Esophagus muscularis mucosa (tissue), 4 donors: Measurements from ENCODE around the gene EXOC3L1. TPM values are rescaled to one million over a fixed set of nuclear protein-coding genes. Genes with fewer than 3 reads are reported as not detected.

ENCODE experiments used
- DNase-seq: peaks from one replicate; pipeline ENCODE4 v3.0.0-alpha.2; 2017; ENCODE audit errors: extremely low spot score
- H3K27ac ChIP-seq, 4 donors: fragments of 200-600 bp; sonication (generic); replicated peaks in 1 of 4; 1 replicate in 3 of 4; 2 replicates in 1 of 4; pipeline ENCODE4 v1.5.1; 2016 to 2019; ENCODE audit warnings: mild to moderate bottlenecking in 1 of 4
- H3K27me3 ChIP-seq, 4 donors: fragments of 200-600 bp; sonication (generic); one replicate each; pipeline versions ENCODE4 v1.5.1 to v1.6.0; 2016 to 2019
- H3K36me3 ChIP-seq, 4 donors: fragments of 200-600 bp; sonication (generic); one replicate each; pipeline ENCODE4 v1.5.1; 2016 to 2019
- H3K4me1 ChIP-seq, 4 donors: fragments of 200-600 bp; sonication (generic); one replicate each; pipeline ENCODE4 v1.5.1; 2016 to 2019
- H3K4me3 ChIP-seq, 4 donors: fragments of 200-600 bp; sonication (generic); 1 replicate in 2 of 4; 2 replicates in 2 of 4; pipeline ENCODE4 v1.5.1; 2016 to 2019; ENCODE audit warnings: mild to moderate bottlenecking in 4 of 4, moderate library complexity in 1 of 4
- H3K9me3 ChIP-seq, 4 donors: fragments of 200-600 bp; sonication (generic); 1 replicate in 3 of 4; 2 replicates in 1 of 4; pipeline ENCODE4 v1.5.1; 2016 to 2019
- EP300 ChIP-seq: sonication (generic); formaldehyde crosslinking; IDR thresholded peaks from one replicate; pipeline ENCODE4 v1.6.1; 2017; ENCODE audit warnings: antibody characterized with exemption
- POLR2A ChIP-seq: fragments of 450-650 bp; IDR thresholded peaks from one replicate; pipeline ENCODE4 v1.6.1; 2017; ENCODE audit warnings: antibody characterized with exemption, moderate library complexity, mild to moderate bottlenecking, low read depth
- POLR2AphosphoS5 ChIP-seq, 2 donors: sonication (generic); formaldehyde crosslinking; IDR thresholded peaks; one replicate each; pipeline ENCODE4 v1.6.1; 2017; ENCODE audit warnings: antibody characterized with exemption in 2 of 2
- WGBS: methylation state at CpG from one replicate; pipeline ENCODE4 v1.1.5; 2018; 5-methylcytosine and 5-hydroxymethylcytosine counted together
- intact Hi-C: fragments of 100-400 bp; cut with DNase I; formaldehyde crosslinking; loops from one replicate; pipeline ENCODE4 v1.15.1; 2023
- total RNA-seq, 4 donors: library from RNA; depleted of rRNA; stranded (reverse); fragments of >200 nt; gene quantifications; one replicate each; pipeline versions ENCODE4 v1.1.0 to v1.2.1, GENCODE V29; 2016
- TF ChIP-seq, protein P1 (sequence below), 3 experiments: fragments of 200-600 bp in 2 of 3; fragments of 450-650 bp in 1 of 3; sonication (generic) in 2 of 3; IDR thresholded peaks; one replicate each; pipeline ENCODE4 v1.5.1; 2017 to 2019; ENCODE audit warnings: antibody characterized with exemption in 3 of 3, mild to moderate bottlenecking in 2 of 3, moderate library complexity in 1 of 3

EXOC3L1 gene
- total RNA-seq, 4 donors from 2014 or later, result 1.2 to 4.0 (median 2.1) TPM

GRCh38 chr16:67147437-67148140 lies 42.3 kb downstream of the EXOC3L1 start:
- intact Hi-C loops, result no loop called here
- no peaks in the 10 kb centered on the region for H3K27me3 ChIP-seq
- H3K9me3 ChIP-seq, result no peaks in the 10 kb centered on the region
- H3K4me1 ChIP-seq, result peaks cover 7 to 32% (median 23%) of the 10 kb centered on the region in 4 donors
- H3K36me3 ChIP-seq, result peaks cover 40 to 74% (median 65%) of the 10 kb centered on the region in 4 donors
- no peak overlapping the region for H3K4me3 ChIP-seq
- no peak for DNase-seq
- H3K27ac ChIP-seq, result no peak overlapping the region
- 98% methylated on average over 4 of the region's 4 CpGs for WGBS
- TF ChIP-seq POLR2AphosphoS5 (IDR thresholded peaks at IDR 0.05) (no peak), POLR2A (no peak), EP300 (no peak)
- TF ChIP-seq, protein P1, sequence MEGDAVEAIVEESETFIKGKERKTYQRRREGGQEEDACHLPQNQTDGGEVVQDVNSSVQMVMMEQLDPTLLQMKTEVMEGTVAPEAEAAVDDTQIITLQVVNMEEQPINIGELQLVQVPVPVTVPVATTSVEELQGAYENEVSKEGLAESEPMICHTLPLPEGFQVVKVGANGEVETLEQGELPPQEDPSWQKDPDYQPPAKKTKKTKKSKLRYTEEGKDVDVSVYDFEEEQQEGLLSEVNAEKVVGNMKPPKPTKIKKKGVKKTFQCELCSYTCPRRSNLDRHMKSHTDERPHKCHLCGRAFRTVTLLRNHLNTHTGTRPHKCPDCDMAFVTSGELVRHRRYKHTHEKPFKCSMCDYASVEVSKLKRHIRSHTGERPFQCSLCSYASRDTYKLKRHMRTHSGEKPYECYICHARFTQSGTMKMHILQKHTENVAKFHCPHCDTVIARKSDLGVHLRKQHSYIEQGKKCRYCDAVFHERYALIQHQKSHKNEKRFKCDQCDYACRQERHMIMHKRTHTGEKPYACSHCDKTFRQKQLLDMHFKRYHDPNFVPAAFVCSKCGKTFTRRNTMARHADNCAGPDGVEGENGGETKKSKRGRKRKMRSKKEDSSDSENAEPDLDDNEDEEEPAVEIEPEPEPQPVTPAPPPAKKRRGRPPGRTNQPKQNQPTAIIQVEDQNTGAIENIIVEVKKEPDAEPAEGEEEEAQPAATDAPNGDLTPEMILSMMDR (IDR thresholded peaks at IDR 0.05), result no peak

DNA sequence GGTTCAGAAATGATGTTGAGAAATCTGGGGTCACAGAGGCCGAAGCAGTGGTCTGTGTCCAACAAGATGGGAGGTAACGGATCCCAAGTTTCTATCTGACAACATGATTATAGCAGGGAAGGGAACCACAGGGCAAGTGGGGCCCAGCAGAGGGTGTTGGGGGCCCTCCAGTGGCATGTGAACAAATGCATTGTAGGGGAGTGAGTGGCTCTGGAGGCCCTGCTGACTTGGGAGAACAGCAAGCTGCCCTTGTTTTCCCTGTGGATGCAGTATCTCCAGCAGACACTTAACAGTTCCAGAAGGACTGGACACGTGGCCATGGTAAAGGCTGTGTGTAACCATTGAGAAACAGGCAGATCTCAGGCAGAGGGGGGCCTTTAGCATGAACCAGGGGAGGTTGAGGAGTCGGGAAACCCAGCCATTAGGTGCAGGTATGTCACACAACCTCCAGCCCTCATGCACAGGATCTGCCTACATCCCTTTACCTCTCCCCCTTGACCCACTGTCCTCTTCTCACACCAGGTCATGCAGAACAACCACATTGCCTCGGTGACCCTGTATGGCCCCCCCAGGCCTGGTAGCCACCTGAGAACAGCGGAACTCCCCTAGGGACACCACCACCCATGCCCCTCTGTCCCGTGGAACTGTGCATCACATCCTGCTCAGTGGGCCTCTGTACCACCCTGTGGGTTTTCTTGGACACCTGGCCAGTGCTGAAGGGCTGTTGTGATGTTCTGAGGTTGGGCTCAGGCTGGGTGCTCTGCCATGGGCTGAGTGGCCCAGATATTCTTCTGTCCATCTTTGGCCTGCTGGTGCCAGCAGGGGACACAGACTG lies 43.2 kb downstream of the EXOC3L1 start:
- Histone ChIP-seq H3K27me3 (no peaks in the 10 kb centered on the region), H3K4me1 (peaks cover 7 to 30% (median 23%) of the 10 kb centered on the region in 4 donors), H3K9me3 (no peaks in the 10 kb centered on the region), H3K27ac (no peak overlapping the region), H3K36me3 (peaks cover 48 to 82% (median 73%) of the 10 kb centered on the region in 4 donors), H3K4me3 (no peak overlapping the region)
- no peak for DNase-seq
- 74% methylated on average over 6 of the region's 7 CpGs for WGBS
- TF ChIP-seq, protein P1 (IDR thresholded peaks at IDR 0.05), result no peak
- no peak for TF ChIP-seq POLR2AphosphoS5 (IDR thresholded peaks at IDR 0.05)
- TF ChIP-seq POLR2A, result no peak
- TF ChIP-seq EP300, result no peak
- intact Hi-C loops, result no loop called here

DNA sequence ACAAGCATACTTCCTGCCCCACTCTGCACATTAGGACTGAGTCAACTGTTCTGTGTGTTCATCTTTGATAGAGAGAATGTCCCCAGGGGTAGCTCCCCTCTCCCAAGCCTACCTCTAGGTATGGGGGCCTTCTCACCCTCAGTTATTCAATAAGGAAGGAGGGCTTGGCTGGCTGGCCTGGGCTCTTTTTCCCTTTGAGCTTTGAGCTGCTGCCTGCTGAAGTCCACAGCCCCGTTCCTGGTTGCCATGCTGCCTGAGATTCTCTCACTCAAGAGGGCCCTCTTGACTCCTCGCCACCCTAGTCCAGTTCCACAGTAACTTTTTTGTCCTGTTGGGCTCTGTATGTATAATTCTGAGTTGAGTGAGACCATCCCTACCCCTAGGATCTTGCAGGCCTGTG lies 44.2 kb downstream of the EXOC3L1 start:
- no peak for DNase-seq
- Histone ChIP-seq H3K4me3 (no peak overlapping the region), H3K27me3 (no peaks in the 10 kb centered on the region), H3K9me3 (no peaks in the 10 kb centered on the region), H3K4me1 (peaks cover under 1 to 20% (median 13%) of the 10 kb centered on the region in 4 donors), H3K27ac (no peak overlapping the region), H3K36me3 (peaks cover 58 to 92% (median 83%) of the 10 kb centered on the region in 4 donors)
- intact Hi-C loops, result no loop called here
- WGBS, result 84% methylated on average over 2 of the region's 2 CpGs
- TF ChIP-seq EP300 (no peak), POLR2A (no peak), POLR2AphosphoS5 (IDR thresholded peaks at IDR 0.05) (no peak)
- TF ChIP-seq, protein P1 (IDR thresholded peaks at IDR 0.05), result no peak

- WGBS, result 97% methylated on average over 2 of the region's 2 CpGs
- peaks cover 0 to 12% (median 5%) of the 10 kb centered on the region in 4 donors for H3K4me1 ChIP-seq
- H3K4me3 ChIP-seq, result no peak overlapping the region
- no peak for DNase-seq
- intact Hi-C loops, result no loop called here
- no peak for TF ChIP-seq POLR2AphosphoS5 (IDR thresholded peaks at IDR 0.05)
- TF ChIP-seq EP300, result no peak
- TF ChIP-seq, protein P1 (IDR thresholded peaks at IDR 0.05), result no peak
- TF ChIP-seq POLR2A, result no peak
- no peaks in the 10 kb centered on the region for H3K27me3 ChIP-seq
- no peak overlapping the region for H3K27ac ChIP-seq
- peaks cover 66 to 100% (median 91%) of the 10 kb centered on the region in 4 donors for H3K36me3 ChIP-seq
- H3K9me3 ChIP-seq, result no peaks in the 10 kb centered on the region
Observed at GRCh38 chr16:67144943-67145342, 45.0 kb downstream of the EXOC3L1 start.
